GM13976 (cell line): ENCODE results near the gene GAB2.

Experiments used
- DNase-seq: peaks from one replicate; pipeline ENCODE4 v3.0.0; 2012; ENCODE audit warnings: low spot score
- in situ Hi-C: fragments of 300-500 bp; cut with MboI; formaldehyde crosslinking; loops from one replicate; pipeline ENCODE4 v1.12.0; 2022; ENCODE audit warnings: low sequenced_read_pairs, mixed read lengths, inconsistent platforms; ENCODE audit not compliant: unreplicated experiment
- TF ChIP-seq, protein P1 (sequence below): IDR thresholded peaks from 2 replicates; pipeline ENCODE4 v1.5.1; 2012; ENCODE audit warnings: borderline replicate concordance, mild to moderate bottlenecking; ENCODE audit not compliant: insufficient read depth; ENCODE audit errors: extremely low read depth, missing control alignments, control extremely low read depth

GAB2 gene

DNA sequence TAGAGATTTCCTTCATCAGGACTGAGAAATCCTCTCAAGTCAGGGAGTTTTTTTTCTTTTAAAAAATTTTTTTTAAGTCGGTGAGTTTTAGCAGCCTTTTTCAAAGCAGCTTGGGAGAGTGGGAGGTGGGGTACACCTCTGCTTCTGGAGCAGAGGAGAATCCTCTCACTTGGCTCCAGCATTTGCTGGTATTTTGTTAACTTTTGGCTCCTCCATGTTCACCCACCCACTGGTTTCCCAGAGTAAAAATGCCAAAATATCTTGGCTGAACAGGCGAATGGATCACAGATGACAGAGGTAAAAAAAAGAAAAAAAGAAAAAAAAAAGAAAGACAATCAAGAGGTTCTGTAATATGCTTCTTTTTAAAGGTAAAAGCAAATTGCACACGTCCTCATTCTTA lies 68.0 kb downstream of the GAB2 start:
- no peak for DNase-seq
- TF ChIP-seq, protein P1, sequence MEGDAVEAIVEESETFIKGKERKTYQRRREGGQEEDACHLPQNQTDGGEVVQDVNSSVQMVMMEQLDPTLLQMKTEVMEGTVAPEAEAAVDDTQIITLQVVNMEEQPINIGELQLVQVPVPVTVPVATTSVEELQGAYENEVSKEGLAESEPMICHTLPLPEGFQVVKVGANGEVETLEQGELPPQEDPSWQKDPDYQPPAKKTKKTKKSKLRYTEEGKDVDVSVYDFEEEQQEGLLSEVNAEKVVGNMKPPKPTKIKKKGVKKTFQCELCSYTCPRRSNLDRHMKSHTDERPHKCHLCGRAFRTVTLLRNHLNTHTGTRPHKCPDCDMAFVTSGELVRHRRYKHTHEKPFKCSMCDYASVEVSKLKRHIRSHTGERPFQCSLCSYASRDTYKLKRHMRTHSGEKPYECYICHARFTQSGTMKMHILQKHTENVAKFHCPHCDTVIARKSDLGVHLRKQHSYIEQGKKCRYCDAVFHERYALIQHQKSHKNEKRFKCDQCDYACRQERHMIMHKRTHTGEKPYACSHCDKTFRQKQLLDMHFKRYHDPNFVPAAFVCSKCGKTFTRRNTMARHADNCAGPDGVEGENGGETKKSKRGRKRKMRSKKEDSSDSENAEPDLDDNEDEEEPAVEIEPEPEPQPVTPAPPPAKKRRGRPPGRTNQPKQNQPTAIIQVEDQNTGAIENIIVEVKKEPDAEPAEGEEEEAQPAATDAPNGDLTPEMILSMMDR: no peak
- in situ Hi-C loops: no loop called here

DNA sequence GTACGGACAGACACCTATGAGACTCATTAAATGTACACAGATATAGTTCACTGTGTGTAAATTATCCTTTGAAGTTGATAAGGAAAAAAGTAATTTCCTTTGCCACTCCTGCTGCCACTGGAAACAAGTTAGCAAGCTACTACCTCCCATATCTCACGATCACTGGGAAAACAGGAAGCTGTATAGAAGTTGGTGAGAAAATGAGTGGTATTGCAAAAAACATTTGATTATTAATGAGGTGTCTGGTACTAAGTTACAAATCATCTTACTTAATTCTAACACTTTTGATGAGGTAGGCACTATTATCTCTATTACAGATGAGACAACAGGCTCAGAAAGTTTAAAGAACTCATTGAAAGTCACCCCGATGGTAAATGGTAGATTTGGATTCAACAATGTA lies 68.5 kb downstream of the GAB2 start:
- DNase-seq: no peak
- in situ Hi-C loops: no loop called here
- TF ChIP-seq, protein P1: no peak

DNA sequence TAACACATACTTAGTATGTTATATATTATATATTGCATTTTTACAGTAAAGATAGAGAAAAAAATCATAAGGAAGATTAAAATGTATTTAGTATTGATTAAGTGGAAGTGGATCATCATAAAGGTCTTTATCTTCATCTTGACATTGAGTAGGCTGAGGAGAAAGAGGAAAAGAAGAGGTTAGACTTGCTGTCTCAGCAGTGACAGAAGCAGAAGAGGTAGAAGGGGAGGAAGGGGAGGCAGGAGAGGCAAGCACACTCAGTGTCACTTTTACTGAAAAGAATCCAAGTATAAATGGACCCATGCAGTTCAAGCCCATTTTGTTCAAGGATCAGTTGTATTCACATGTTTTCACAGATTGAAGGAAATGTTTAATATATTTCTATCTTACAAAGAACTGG lies 69.7 kb downstream of the GAB2 start:
- no peak for DNase-seq
- TF ChIP-seq, protein P1: no peak

DNA sequence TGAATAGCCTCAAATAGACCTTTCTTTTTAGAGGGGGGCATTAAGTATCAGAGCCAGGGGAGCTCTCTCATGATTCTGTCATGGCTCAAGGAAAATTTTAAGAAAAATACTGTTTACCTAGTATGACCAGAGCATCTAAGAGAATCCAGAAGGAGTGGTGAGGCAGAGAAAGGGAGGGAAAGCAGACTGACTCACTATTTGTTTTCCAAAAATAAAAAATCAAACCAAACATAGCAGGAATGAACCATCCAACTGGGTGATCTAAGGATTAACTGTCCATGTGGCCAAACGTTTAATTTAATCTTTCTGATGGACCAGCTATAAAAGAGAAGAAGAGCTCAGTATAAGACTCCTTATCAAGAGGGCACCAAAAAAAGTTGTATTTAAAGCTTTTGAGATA lies 70.8 kb downstream of the GAB2 start:
- no peak for DNase-seq
- in situ Hi-C loops: no loop called here
- TF ChIP-seq, protein P1: no peak

More for the DNA sequence above, 69.7 kb downstream of the GAB2 start:
- in situ Hi-C loops: no loop called here

DNA sequence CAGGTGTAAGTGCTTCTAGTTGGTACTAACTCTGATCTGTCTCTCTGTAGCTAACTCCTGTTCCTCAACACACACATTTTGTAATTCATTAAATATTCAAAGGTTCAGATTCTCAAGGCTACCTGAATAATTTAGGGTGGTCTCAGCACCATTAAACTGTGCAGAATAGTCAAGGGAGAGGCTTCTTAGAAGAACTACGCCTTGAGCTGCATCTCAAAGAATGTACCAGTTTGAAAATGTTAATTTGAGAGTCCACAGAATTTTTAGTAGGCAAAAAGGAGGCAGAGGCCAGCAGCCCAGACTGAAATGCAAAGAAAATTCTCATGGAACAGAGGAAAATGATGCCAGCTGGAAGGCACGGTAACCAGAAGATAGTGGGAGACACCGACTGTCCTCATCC lies 72.2 kb downstream of the GAB2 start:
- TF ChIP-seq, protein P1: no peak
- in situ Hi-C loops: no loop called here
- no peak for DNase-seq

DNA sequence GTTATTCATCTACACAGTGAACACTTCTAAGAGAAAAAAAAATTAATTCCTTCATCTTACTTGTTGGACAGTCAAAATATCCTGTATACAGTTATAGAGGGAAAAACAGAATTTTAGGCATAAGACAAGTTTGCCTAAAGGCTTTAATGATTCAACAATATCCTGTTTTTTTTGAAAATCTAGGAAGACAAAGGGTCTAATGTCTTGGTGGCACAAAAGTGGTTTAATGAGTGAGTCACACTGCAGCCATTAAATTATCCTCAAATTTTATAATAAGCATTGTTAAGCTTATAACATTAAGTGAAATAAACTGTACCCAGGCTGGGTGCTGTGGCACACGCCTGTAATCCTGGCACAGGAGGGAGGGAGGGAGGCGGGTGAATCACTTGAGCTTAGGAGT lies 72.9 kb downstream of the GAB2 start:
- DNase-seq: no peak
- TF ChIP-seq, protein P1: no peak
- in situ Hi-C loops: no loop called here

DNA sequence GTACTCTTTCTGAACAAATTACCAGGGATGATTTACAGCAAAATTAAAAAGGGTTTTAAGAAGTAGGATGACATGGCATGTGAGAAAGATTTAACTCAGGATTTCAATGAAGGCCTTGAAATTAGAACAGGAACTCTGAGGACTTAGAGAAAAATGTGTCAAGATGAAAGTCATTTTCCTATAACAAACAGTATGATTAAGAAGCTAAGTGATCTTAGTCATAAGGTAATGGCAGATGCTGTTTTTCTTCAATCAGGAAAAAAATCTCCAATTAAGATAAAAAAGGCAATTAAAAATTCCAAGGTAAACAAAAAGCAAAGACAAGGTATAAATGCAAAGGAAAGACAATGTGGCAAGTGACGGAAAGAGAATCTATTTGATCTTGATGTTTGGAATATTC lies 73.5 kb downstream of the GAB2 start:
- DNase-seq: no peak
- TF ChIP-seq, protein P1: no peak

More for the DNA sequence above, 73.5 kb downstream of the GAB2 start:
- in situ Hi-C loops: no loop called here
